Measurements from ENCODE around the gene RPS6KA5. TPM values are rescaled to one million over a fixed set of nuclear protein-coding genes. Genes with fewer than 3 reads are reported as not detected.
"Not testable (repeated sequence)": the region's sequence is repeated elsewhere in the genome, so short reads cannot be mapped to it uniquely, and the experiment has no call there.

Gene RPS6KA5
- total and polyA plus RNA-seq, 2 donors (not counting 1 experiment from before 2014, with no cell fraction given) = 0.59 to 2.0 TPM

- no peak overlapping the region for H2AFZ ChIP-seq (ENCODE audit: low read length)
- H3K27ac ChIP-seq (ENCODE audit: insufficient read depth, low read length) = no peak overlapping the region
- H3K79me2 ChIP-seq (ENCODE audit: control insufficient read depth, insufficient read depth, low read length) = no peaks in the 10 kb centered on the region
- H3K9me3 ChIP-seq (ENCODE audit: control insufficient read depth, insufficient read depth, low read depth, low read length) = no peaks in the 10 kb centered on the region
- no peak for TF ChIP-seq CTCF (conservative IDR thresholded peaks at IDR 0.05 in 1 of 2, IDR thresholded peaks at IDR 0.05 in 1 of 2; ENCODE audit: low read depth in 1 of 2, low read length in 2 of 2)
- TF ChIP-seq EZH2 (IDR thresholded peaks at IDR 0.05; ENCODE audit: low read length, missing control alignments) = no peak
- no peaks in the 10 kb centered on the region for H4K20me1 ChIP-seq (ENCODE audit: control insufficient read depth, extremely low read depth, insufficient read depth, low read length)
- no peaks in the 10 kb centered on the region for H3K27me3 ChIP-seq (ENCODE audit: control insufficient read depth, insufficient read depth, low read length)
- no peaks in the 10 kb centered on the region for H3K4me1 ChIP-seq (ENCODE audit: control insufficient read depth, extremely low read depth, insufficient read depth, low read length)
- no peak overlapping the region for H3K4me3 ChIP-seq (replicated peaks in 1 of 4; ENCODE audit: control extremely low read depth in 1 of 4, insufficient read depth in 1 of 4, low read depth in 3 of 4, low read length in 4 of 4)
- no peak for DNase-seq (ENCODE audit: low read depth in 2 of 2)
- H3K4me2 ChIP-seq (ENCODE audit: extremely low read depth, insufficient read depth, low read length) = no peak overlapping the region
- no peak overlapping the region for H3K9ac ChIP-seq (ENCODE audit: insufficient read depth, low read length)
- H3K36me3 ChIP-seq (ENCODE audit: control insufficient read depth, insufficient read depth, low read length) = no peaks in the 10 kb centered on the region
Observed at GRCh38 chr14:90981636-90982035, 78.8 kb downstream of the RPS6KA5 start.

GRCh38 chr14:90980636-90981035 lies 79.8 kb downstream of the RPS6KA5 start:
- H3K9ac ChIP-seq (ENCODE audit: insufficient read depth, low read length); H3K27ac ChIP-seq (ENCODE audit: insufficient read depth, low read length); H3K36me3 ChIP-seq (ENCODE audit: control insufficient read depth, insufficient read depth, low read length); H4K20me1 ChIP-seq (ENCODE audit: control insufficient read depth, extremely low read depth, insufficient read depth, low read length); H3K4me1 ChIP-seq (ENCODE audit: control insufficient read depth, extremely low read depth, insufficient read depth, low read length); H3K79me2 ChIP-seq (ENCODE audit: control insufficient read depth, insufficient read depth, low read length); DNase-seq (ENCODE audit: low read depth in 2 of 2); H3K4me2 ChIP-seq (ENCODE audit: extremely low read depth, insufficient read depth, low read length); H3K4me3 ChIP-seq (replicated peaks in 1 of 4; ENCODE audit: control extremely low read depth in 1 of 4, insufficient read depth in 1 of 4, low read depth in 3 of 4, low read length in 4 of 4); H3K27me3 ChIP-seq (ENCODE audit: control insufficient read depth, insufficient read depth, low read length); H2AFZ ChIP-seq (ENCODE audit: low read length); H3K9me3 ChIP-seq (ENCODE audit: control insufficient read depth, insufficient read depth, low read depth, low read length): not testable (repeated sequence)

GRCh38 chr14:90979515-90979914 lies 80.9 kb downstream of the RPS6KA5 start:
- Histone ChIP-seq H3K27ac (ENCODE audit: insufficient read depth, low read length) (no peak overlapping the region), H2AFZ (ENCODE audit: low read length) (no peak overlapping the region), H3K36me3 (ENCODE audit: control insufficient read depth, insufficient read depth, low read length) (no peaks in the 10 kb centered on the region), H3K9me3 (ENCODE audit: control insufficient read depth, insufficient read depth, low read depth, low read length) (no peaks in the 10 kb centered on the region), H3K9ac (ENCODE audit: insufficient read depth, low read length) (no peak overlapping the region), H3K79me2 (ENCODE audit: control insufficient read depth, insufficient read depth, low read length) (no peaks in the 10 kb centered on the region), H3K4me3 (replicated peaks in 1 of 4; ENCODE audit: control extremely low read depth in 1 of 4, insufficient read depth in 1 of 4, low read depth in 3 of 4, low read length in 4 of 4) (no peak overlapping the region), H3K27me3 (ENCODE audit: control insufficient read depth, insufficient read depth, low read length) (no peaks in the 10 kb centered on the region), H4K20me1 (ENCODE audit: control insufficient read depth, extremely low read depth, insufficient read depth, low read length) (no peaks in the 10 kb centered on the region), H3K4me1 (ENCODE audit: control insufficient read depth, extremely low read depth, insufficient read depth, low read length) (no peaks in the 10 kb centered on the region), H3K4me2 (ENCODE audit: extremely low read depth, insufficient read depth, low read length) (no peak overlapping the region)
- TF ChIP-seq CTCF (conservative IDR thresholded peaks at IDR 0.05 in 1 of 2, IDR thresholded peaks at IDR 0.05 in 1 of 2; ENCODE audit: low read depth in 1 of 2, low read length in 2 of 2) (no peak), EZH2 (IDR thresholded peaks at IDR 0.05; ENCODE audit: low read length, missing control alignments) (no peak)
- no peak for DNase-seq (ENCODE audit: low read depth in 2 of 2)
